Right atrium auricular region (tissue), 2 donors: Measurements from ENCODE around the gene PLET1. TPM values are rescaled to one million over a fixed set of nuclear protein-coding genes. Genes with fewer than 3 reads are reported as not detected.

Experiments
- DNase-seq: peaks from one replicate; pipeline ENCODE4 v3.0.0-alpha.2; 2019; ENCODE audit warnings: low spot score
- H3K27ac ChIP-seq, 2 donors: fragments of 200-600 bp; sonication (generic); 1 replicate in 1 of 2; 2 replicates in 1 of 2; pipeline ENCODE4 v1.5.1; 2016 to 2019
- H3K27me3 ChIP-seq, 2 donors: fragments of 200-600 bp; sonication (generic); one replicate each; pipeline versions ENCODE4 v1.5.1 to v1.6.0; 2017 to 2019
- H3K36me3 ChIP-seq: fragments of 200-600 bp; sonication (generic); one replicate; pipeline ENCODE4 v1.5.1; 2016
- H3K4me1 ChIP-seq, 2 donors: fragments of 200-600 bp; sonication (generic); one replicate each; pipeline versions ENCODE4 v1.5.1 to v1.6.0; 2017 to 2019
- H3K4me3 ChIP-seq, 2 donors: fragments of 200-600 bp; sonication (generic); 1 replicate in 1 of 2; 2 replicates in 1 of 2; pipeline ENCODE4 v1.5.1; 2017 to 2019; ENCODE audit warnings: mild to moderate bottlenecking in 1 of 2, moderate library complexity in 1 of 2
- H3K9me3 ChIP-seq, 2 donors: fragments of 200-600 bp; sonication (generic); one replicate each; pipeline ENCODE4 v1.5.1; 2019
- CTCF ChIP-seq, 2 donors: fragments of 200-600 bp; sonication (generic); IDR thresholded peaks; one replicate each; pipeline ENCODE4 v1.5.1; 2019; ENCODE audit warnings: antibody characterized with exemption in 2 of 2
- total RNA-seq, 2 donors: library from RNA; depleted of rRNA; stranded (reverse); fragments of >200 nt; gene quantifications; one replicate each; pipeline ENCODE4 v1.1.0, GENCODE V29; 2016

PLET1 gene
- total RNA-seq, 2 donors from 2014 or later, result not detected

- no peaks in the 10 kb centered on the region for H3K27me3 ChIP-seq
- H3K9me3 ChIP-seq, result no peaks in the 10 kb centered on the region
- TF ChIP-seq CTCF (IDR thresholded peaks at IDR 0.05), result no peak
- DNase-seq, result no peak
- H3K4me1 ChIP-seq, result peaks cover 0 to 25% of the 10 kb centered on the region in 2 donors
- no peak overlapping the region for H3K4me3 ChIP-seq
- H3K27ac ChIP-seq, result peak overlapping the region in 1 of 2 donors; percentile 81
- no peaks in the 10 kb centered on the region for H3K36me3 ChIP-seq
Observed at GRCh38 chr11:112303616-112304015, 43.0 kb upstream of the PLET1 start.

- no peaks in the 10 kb centered on the region for H3K9me3 ChIP-seq
- peak; percentile 38 for DNase-seq
- no peak overlapping the region for H3K4me3 ChIP-seq
- H3K36me3 ChIP-seq, result no peaks in the 10 kb centered on the region
- no peak for TF ChIP-seq CTCF (IDR thresholded peaks at IDR 0.05)
- no peaks in the 10 kb centered on the region for H3K27me3 ChIP-seq
- H3K27ac ChIP-seq, result peak overlapping the region; percentile 61 to 81
- H3K4me1 ChIP-seq, result peaks cover 0 to 29% of the 10 kb centered on the region in 2 donors
Observed at GRCh38 chr11:112302226-112302868, 41.7 kb upstream of the PLET1 start.

GRCh38 chr11:112300094-112300786 is 39.6 kb upstream of the PLET1 start:
- Histone ChIP-seq H3K27ac (peak overlapping the region; percentile 6 to 38), H3K9me3 (no peaks in the 10 kb centered on the region), H3K4me1 (peaks cover 0 to 33% of the 10 kb centered on the region in 2 donors), H3K4me3 (no peak overlapping the region), H3K36me3 (no peaks in the 10 kb centered on the region), H3K27me3 (no peaks in the 10 kb centered on the region)
- TF ChIP-seq CTCF (IDR thresholded peaks at IDR 0.05), result no peak
- peak; percentile 57 for DNase-seq

GRCh38 chr11:112298535-112298934 is 37.9 kb upstream of the PLET1 start:
- Histone ChIP-seq H3K36me3 (no peaks in the 10 kb centered on the region), H3K27me3 (no peaks in the 10 kb centered on the region), H3K4me1 (peaks cover 0 to 48% of the 10 kb centered on the region in 2 donors), H3K9me3 (no peaks in the 10 kb centered on the region), H3K27ac (peak overlapping the region; percentile 74 to 77), H3K4me3 (no peak overlapping the region)
- DNase-seq, result no peak
- TF ChIP-seq CTCF (IDR thresholded peaks at IDR 0.05), result no peak

GRCh38 chr11:112297248-112297866 is 36.7 kb upstream of the PLET1 start:
- Histone ChIP-seq H3K27ac (peak overlapping the region; percentile 74 to 77), H3K9me3 (no peaks in the 10 kb centered on the region), H3K27me3 (no peaks in the 10 kb centered on the region), H3K4me3 (no peak overlapping the region), H3K4me1 (peaks cover 0 to 50% of the 10 kb centered on the region in 2 donors), H3K36me3 (no peaks in the 10 kb centered on the region)
- no peak for DNase-seq
- TF ChIP-seq CTCF (IDR thresholded peaks at IDR 0.05), result no peak
